ENCODE data around the gene RHPN2. TPM values are rescaled to one million over a fixed set of nuclear protein-coding genes. Genes with fewer than 3 reads are reported as not detected.

The RHPN2 gene
- total and polyA plus RNA-seq, 2 of the 13 experiments (the other 11 are each of a cell fraction or from before 2014, with no cell fraction given) = 20.3 to 48.0 TPM

- TF ChIP-seq BRD4 (CRISPR knock-in tag; IDR thresholded peaks at IDR 0.05) (no peak), CENPT (CRISPR knock-in tag; IDR thresholded peaks at IDR 0.05; ENCODE audit: low read depth) (peak; percentile 89; the same call in 1 of the 2 replicates), DPF2 (CRISPR knock-in tag; IDR thresholded peaks at IDR 0.05; ENCODE audit: borderline replicate concordance, low read depth) (no peak), HNRNPL (IDR thresholded peaks at IDR 0.05; ENCODE audit: low read depth, low read length) (0 out of 2 replicates have a peak, but pooled peaks have one; percentile 38), TFDP2 (CRISPR knock-in tag; IDR thresholded peaks at IDR 0.05) (peak; percentile 100), ARNT (IDR thresholded peaks at IDR 0.05) (no peak), SMC3 (IDR thresholded peaks at IDR 0.05; ENCODE audit: low read length) (no peak), ZNF557 (CRISPR knock-in tag; IDR thresholded peaks at IDR 0.05) (no peak), ZFP37 (CRISPR knock-in tag; IDR thresholded peaks at IDR 0.05; ENCODE audit: borderline replicate concordance) (no peak), ZBTB14 (CRISPR knock-in tag; IDR thresholded peaks at IDR 0.05) (no peak), KAT2B (IDR thresholded peaks at IDR 0.05; ENCODE audit: borderline replicate concordance, low read depth, low read length) (no peak), IKZF4 (CRISPR knock-in tag; IDR thresholded peaks at IDR 0.05; ENCODE audit: borderline replicate concordance, low read depth, not compliant biosample characterization) (no peak), PRMT3 (CRISPR knock-in tag; IDR thresholded peaks at IDR 0.05; ENCODE audit: borderline replicate concordance, low read depth) (peak; percentile 94; the same call in 1 of the 2 replicates), ZNF780A (CRISPR knock-in tag; IDR thresholded peaks at IDR 0.05) (peak; percentile 82; the same call in 1 of the 2 replicates), ZNF124 (CRISPR knock-in tag; IDR thresholded peaks at IDR 0.05) (no peak)
- TF ChIP-seq, protein P1, sequence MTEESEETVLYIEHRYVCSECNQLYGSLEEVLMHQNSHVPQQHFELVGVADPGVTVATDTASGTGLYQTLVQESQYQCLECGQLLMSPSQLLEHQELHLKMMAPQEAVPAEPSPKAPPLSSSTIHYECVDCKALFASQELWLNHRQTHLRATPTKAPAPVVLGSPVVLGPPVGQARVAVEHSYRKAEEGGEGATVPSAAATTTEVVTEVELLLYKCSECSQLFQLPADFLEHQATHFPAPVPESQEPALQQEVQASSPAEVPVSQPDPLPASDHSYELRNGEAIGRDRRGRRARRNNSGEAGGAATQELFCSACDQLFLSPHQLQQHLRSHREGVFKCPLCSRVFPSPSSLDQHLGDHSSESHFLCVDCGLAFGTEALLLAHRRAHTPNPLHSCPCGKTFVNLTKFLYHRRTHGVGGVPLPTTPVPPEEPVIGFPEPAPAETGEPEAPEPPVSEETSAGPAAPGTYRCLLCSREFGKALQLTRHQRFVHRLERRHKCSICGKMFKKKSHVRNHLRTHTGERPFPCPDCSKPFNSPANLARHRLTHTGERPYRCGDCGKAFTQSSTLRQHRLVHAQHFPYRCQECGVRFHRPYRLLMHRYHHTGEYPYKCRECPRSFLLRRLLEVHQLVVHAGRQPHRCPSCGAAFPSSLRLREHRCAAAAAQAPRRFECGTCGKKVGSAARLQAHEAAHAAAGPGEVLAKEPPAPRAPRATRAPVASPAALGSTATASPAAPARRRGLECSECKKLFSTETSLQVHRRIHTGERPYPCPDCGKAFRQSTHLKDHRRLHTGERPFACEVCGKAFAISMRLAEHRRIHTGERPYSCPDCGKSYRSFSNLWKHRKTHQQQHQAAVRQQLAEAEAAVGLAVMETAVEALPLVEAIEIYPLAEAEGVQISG (CRISPR knock-in tag; IDR thresholded peaks at IDR 0.05) = peak; percentile 78
- TF ChIP-seq, protein P2, sequence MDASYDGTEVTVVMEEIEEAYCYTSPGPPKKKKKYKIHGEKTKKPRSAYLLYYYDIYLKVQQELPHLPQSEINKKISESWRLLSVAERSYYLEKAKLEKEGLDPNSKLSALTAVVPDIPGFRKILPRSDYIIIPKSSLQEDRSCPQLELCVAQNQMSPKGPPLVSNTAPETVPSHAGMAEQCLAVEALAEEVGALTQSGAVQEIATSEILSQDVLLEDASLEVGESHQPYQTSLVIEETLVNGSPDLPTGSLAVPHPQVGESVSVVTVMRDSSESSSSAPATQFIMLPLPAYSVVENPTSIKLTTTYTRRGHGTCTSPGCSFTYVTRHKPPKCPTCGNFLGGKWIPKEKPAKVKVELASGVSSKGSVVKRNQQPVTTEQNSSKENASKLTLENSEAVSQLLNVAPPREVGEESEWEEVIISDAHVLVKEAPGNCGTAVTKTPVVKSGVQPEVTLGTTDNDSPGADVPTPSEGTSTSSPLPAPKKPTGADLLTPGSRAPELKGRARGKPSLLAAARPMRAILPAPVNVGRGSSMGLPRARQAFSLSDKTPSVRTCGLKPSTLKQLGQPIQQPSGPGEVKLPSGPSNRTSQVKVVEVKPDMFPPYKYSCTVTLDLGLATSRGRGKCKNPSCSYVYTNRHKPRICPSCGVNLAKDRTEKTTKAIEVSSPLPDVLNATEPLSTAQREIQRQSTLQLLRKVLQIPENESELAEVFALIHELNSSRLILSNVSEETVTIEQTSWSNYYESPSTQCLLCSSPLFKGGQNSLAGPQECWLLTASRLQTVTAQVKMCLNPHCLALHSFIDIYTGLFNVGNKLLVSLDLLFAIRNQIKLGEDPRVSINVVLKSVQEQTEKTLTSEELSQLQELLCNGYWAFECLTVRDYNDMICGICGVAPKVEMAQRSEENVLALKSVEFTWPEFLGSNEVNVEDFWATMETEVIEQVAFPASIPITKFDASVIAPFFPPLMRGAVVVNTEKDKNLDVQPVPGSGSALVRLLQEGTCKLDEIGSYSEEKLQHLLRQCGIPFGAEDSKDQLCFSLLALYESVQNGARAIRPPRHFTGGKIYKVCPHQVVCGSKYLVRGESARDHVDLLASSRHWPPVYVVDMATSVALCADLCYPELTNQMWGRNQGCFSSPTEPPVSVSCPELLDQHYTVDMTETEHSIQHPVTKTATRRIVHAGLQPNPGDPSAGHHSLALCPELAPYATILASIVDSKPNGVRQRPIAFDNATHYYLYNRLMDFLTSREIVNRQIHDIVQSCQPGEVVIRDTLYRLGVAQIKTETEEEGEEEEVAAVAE (CRISPR knock-in tag; IDR thresholded peaks at IDR 0.05; ENCODE audit: borderline replicate concordance) = peak; percentile 100
Observed at GRCh38 chr19:32971715-32972540, 92.8 kb downstream of the RHPN2 start, which contains the start of the genes CEP89 and FAAP24 (continued).

All from HepG2 (cell line).